GM23248 (cell line): ENCODE measurements around the gene RBM4B. TPM values are rescaled to one million over a fixed set of nuclear protein-coding genes. Genes with fewer than 3 reads are reported as not detected.

Source experiments
- DNase-seq: peaks from one replicate; pipeline ENCODE4 v3.0.0-alpha.2; 2015
- H2AFZ ChIP-seq: fragments of 200-600 bp; sonication (generic); 2 replicates; pipeline ENCODE4 v1.6.1; 2016; ENCODE audit warnings: antibody characterized with exemption
- H3F3A ChIP-seq: fragments of 200-600 bp; sonication (generic); 2 replicates; pipeline ENCODE4 v1.6.1; 2016; ENCODE audit warnings: mild to moderate bottlenecking, antibody characterized with exemption, mixed run types; ENCODE audit not compliant: insufficient read depth
- H3K27ac ChIP-seq: fragments of 200-600 bp; sonication (generic); 2 replicates; pipeline ENCODE4 v1.5.1; 2016; ENCODE audit warnings: mild to moderate bottlenecking
- H3K27me3 ChIP-seq: fragments of 200-600 bp; sonication (generic); replicated peaks from 2 replicates; pipeline ENCODE4 v1.6.1; 2016; ENCODE audit warnings: mild to moderate bottlenecking; ENCODE audit not compliant: insufficient read depth
- H3K36me3 ChIP-seq: fragments of 200-600 bp; sonication (generic); 2 replicates; pipeline ENCODE4 v1.6.1; 2016; ENCODE audit warnings: low read depth, mild to moderate bottlenecking
- H3K4me1 ChIP-seq: fragments of 200-600 bp; sonication (generic); 2 replicates; pipeline ENCODE4 v1.6.1; 2016; ENCODE audit warnings: mild to moderate bottlenecking; ENCODE audit not compliant: insufficient read depth
- H3K4me2 ChIP-seq: fragments of 200-600 bp; sonication (generic); one replicate; pipeline ENCODE4 v1.6.1; 2016; ENCODE audit warnings: mild to moderate bottlenecking; ENCODE audit not compliant: unreplicated experiment
- H3K4me3 ChIP-seq: fragments of 200-600 bp; sonication (generic); 2 replicates; pipeline ENCODE4 v1.5.1; 2016; ENCODE audit warnings: mild to moderate bottlenecking
- H3K79me2 ChIP-seq: fragments of 200-600 bp; sonication (generic); 2 replicates; pipeline ENCODE4 v1.6.1; 2016; ENCODE audit warnings: mild to moderate bottlenecking; ENCODE audit not compliant: insufficient read depth
- H3K9ac ChIP-seq: fragments of 200-600 bp; sonication (generic); 2 replicates; pipeline ENCODE4 v1.6.1; 2016; ENCODE audit warnings: mild to moderate bottlenecking
- H3K9me2 ChIP-seq: fragments of 200-600 bp; sonication (generic); 2 replicates; pipeline ENCODE4 v1.6.1; 2016; ENCODE audit warnings: mixed run types, mild to moderate bottlenecking, moderate library complexity; ENCODE audit not compliant: insufficient read depth
- H3K9me3 ChIP-seq: fragments of 200-600 bp; sonication (generic); one replicate; pipeline ENCODE4 v1.6.1; 2017; ENCODE audit warnings: low read depth
- H4K20me1 ChIP-seq: fragments of 200-600 bp; sonication (generic); 2 replicates; pipeline ENCODE4 v1.6.0; 2016; ENCODE audit not compliant: insufficient read depth
- EZH2 ChIP-seq: fragments of 200-600 bp; sonication (generic); IDR thresholded peaks from 2 replicates; pipeline ENCODE4 v1.6.1; 2018; ENCODE audit warnings: antibody characterized with exemption, mild to moderate bottlenecking; ENCODE audit not compliant: insufficient read depth, poor library complexity, severe bottlenecking
- EZH2phosphoT487 ChIP-seq: fragments of 200-600 bp; sonication (generic); IDR thresholded peaks from 2 replicates; pipeline ENCODE4 v1.6.1; 2018; ENCODE audit warnings: antibody characterized with exemption, moderate library complexity, mild to moderate bottlenecking, low read depth; ENCODE audit not compliant: insufficient read depth
- WGBS, 2 experiments: methylation state at CpG; one replicate each; pipeline ENCODE4 v1.1.6; 2015 to 2017; ENCODE audit warnings: low lambda C conversion rate in 2 of 2, low coverage in 1 of 2; ENCODE audit errors: missing lambda C conversion rate in 2 of 2; 5-methylcytosine and 5-hydroxymethylcytosine counted together
- in situ Hi-C: fragments of 300-500 bp; cut with MboI; formaldehyde crosslinking; loops from 2 replicates; pipeline ENCODE4 v1.15.0; 2020
- polyA plus RNA-seq: library from polyadenylated mRNA; unstranded; fragments of >200 nt; fragmentation: Nextera tagmentation; extraction: Ambion mirVana; gene quantifications from 2 replicates; pipeline ENCODE4 v1.2.1, GENCODE V29; 2016
- total RNA-seq: library from RNA; depleted of rRNA; stranded (reverse); fragments of >200 nt; shearing (Covaris generic); gene quantifications from 2 replicates; pipeline ENCODE4 v1.2.3, GENCODE V29; 2014

The RBM4B gene
- total and polyA plus RNA-seq, 2 experiments from 2014 or later: 18.5 to 23.4 TPM

- DNase-seq: no peak
- no peak overlapping the region for H3K4me2 ChIP-seq
- no peaks in the 10 kb centered on the region for H3F3A ChIP-seq
- no peak overlapping the region for H3K27ac ChIP-seq
- H3K9ac ChIP-seq: no peak overlapping the region
- H3K4me3 ChIP-seq: no peak overlapping the region
- no peaks in the 10 kb centered on the region for H3K4me1 ChIP-seq
- TF ChIP-seq EZH2 (no peak), EZH2phosphoT487 (no peak)
- no peaks in the 10 kb centered on the region for H3K9me3 ChIP-seq
- no peaks in the 10 kb centered on the region for H4K20me1 ChIP-seq
- WGBS, 2 experiments: 73 to 74% methylated on average over 6 to 13 of the region's 13 CpGs
- no peaks in the 10 kb centered on the region for H3K36me3 ChIP-seq
- H3K79me2 ChIP-seq: no peaks in the 10 kb centered on the region
- no peaks in the 10 kb centered on the region for H3K27me3 ChIP-seq
- in situ Hi-C loops: loop anchor here (10.0 kb wide), 2 partner anchors 141 to 281 kb away; partner anchors contain the start of gene C11orf86
- H3K9me2 ChIP-seq: no peaks in the 10 kb centered on the region
- no peak overlapping the region for H2AFZ ChIP-seq
These were observed 16.3 kb upstream of the RBM4B start for GRCh38 chr11:66694056-66694410.

GRCh38 chr11:66693356-66694055 is 15.8 kb upstream of the RBM4B start:
- 69 to 75% methylated on average over 15 of the region's 15 CpGs for WGBS, 2 experiments
- Histone ChIP-seq H3K36me3 (no peaks in the 10 kb centered on the region), H4K20me1 (no peaks in the 10 kb centered on the region), H3K4me2 (no peak overlapping the region), H3K4me3 (no peak overlapping the region), H3K9me3 (no peaks in the 10 kb centered on the region), H3F3A (no peaks in the 10 kb centered on the region), H3K9ac (no peak overlapping the region), H3K9me2 (no peaks in the 10 kb centered on the region), H3K27me3 (no peaks in the 10 kb centered on the region), H3K79me2 (no peaks in the 10 kb centered on the region), H3K27ac (no peak overlapping the region), H3K4me1 (no peaks in the 10 kb centered on the region), H2AFZ (no peak overlapping the region)
- TF ChIP-seq EZH2 (no peak), EZH2phosphoT487 (no peak)
- in situ Hi-C loops: loop anchor here (10.0 kb wide), 2 partner anchors 141 to 281 kb away; partner anchors contain the start of gene C11orf86
- DNase-seq: no peak

- Histone ChIP-seq H2AFZ (no peak overlapping the region), H3K79me2 (no peaks in the 10 kb centered on the region), H3K9ac (no peak overlapping the region), H3K4me2 (no peak overlapping the region), H4K20me1 (no peaks in the 10 kb centered on the region), H3K27ac (no peak overlapping the region), H3K27me3 (no peaks in the 10 kb centered on the region), H3K9me3 (no peaks in the 10 kb centered on the region), H3F3A (no peaks in the 10 kb centered on the region), H3K9me2 (no peaks in the 10 kb centered on the region), H3K4me1 (no peaks in the 10 kb centered on the region), H3K4me3 (no peak overlapping the region), H3K36me3 (no peaks in the 10 kb centered on the region)
- in situ Hi-C loops: loop anchor here (10.0 kb wide), 2 partner anchors 142 to 282 kb away; partner anchors contain the start of gene C11orf86
- DNase-seq: no peak
- TF ChIP-seq EZH2phosphoT487 (no peak), EZH2 (no peak)
- 84 to 88% methylated on average over 19 to 20 of the region's 20 CpGs for WGBS, 2 experiments
These were observed 15.2 kb upstream of the RBM4B start for GRCh38 chr11:66692871-66693331.

- H3K36me3 ChIP-seq: no peaks in the 10 kb centered on the region
- WGBS, 2 experiments: 86% methylated on average over 18 of the region's 18 CpGs
- no peak overlapping the region for H3K4me3 ChIP-seq
- no peak overlapping the region for H2AFZ ChIP-seq
- TF ChIP-seq EZH2 (no peak), EZH2phosphoT487 (no peak)
- H3K9me2 ChIP-seq: no peaks in the 10 kb centered on the region
- no peak overlapping the region for H3K27ac ChIP-seq
- no peaks in the 10 kb centered on the region for H3K9me3 ChIP-seq
- DNase-seq: no peak
- H3F3A ChIP-seq: no peaks in the 10 kb centered on the region
- no peaks in the 10 kb centered on the region for H3K4me1 ChIP-seq
- H3K9ac ChIP-seq: no peak overlapping the region
- H3K79me2 ChIP-seq: no peaks in the 10 kb centered on the region
- no peak overlapping the region for H3K4me2 ChIP-seq
- H3K27me3 ChIP-seq: no peaks in the 10 kb centered on the region
- H4K20me1 ChIP-seq: no peaks in the 10 kb centered on the region
- in situ Hi-C loops: loop anchor here (10.0 kb wide), 2 partner anchors 142 to 282 kb away; partner anchors contain the start of gene C11orf86
These were observed 14.8 kb upstream of the RBM4B start for GRCh38 chr11:66692446-66692845.
